HG03342 (cell line): ENCODE measurements around the gene TCFL5.

Experiments
- ATAC-seq: cut with Tn5 transposase; IDR thresholded peaks from one replicate; pipeline ENCODE4 v1.9.1; 2021; ENCODE audit warnings: mild to moderate bottlenecking, moderate library complexity; ENCODE audit not compliant: unreplicated experiment

Gene TCFL5

GRCh38 chr20:62837790-62838127 lies 23.9 kb downstream of the TCFL5 start:
- ATAC-seq: no peak

- no peak for ATAC-seq
These were observed 24.6 kb downstream of the TCFL5 start for GRCh38 chr20:62836967-62837490.

GRCh38 chr20:62835931-62836861 lies 25.4 kb downstream of the TCFL5 start:
- no peak for ATAC-seq

GRCh38 chr20:62834967-62835730 lies 26.5 kb downstream of the TCFL5 start:
- no peak for ATAC-seq

GRCh38 chr20:62832951-62833391 lies 28.7 kb downstream of the TCFL5 start:
- no peak for ATAC-seq

- ATAC-seq: no peak
These were observed 29.3 kb downstream of the TCFL5 start for GRCh38 chr20:62832212-62832922.

GRCh38 chr20:62831854-62832211 lies 29.8 kb downstream of the TCFL5 start:
- no peak for ATAC-seq

GRCh38 chr20:62831361-62831788 lies 30.2 kb downstream of the TCFL5 start:
- no peak for ATAC-seq

GRCh38 chr20:62830821-62831220 lies 30.8 kb downstream of the TCFL5 start:
- no peak for ATAC-seq

- no peak for ATAC-seq
These were observed 31.4 kb downstream of the TCFL5 start for GRCh38 chr20:62830251-62830650.

GRCh38 chr20:62829231-62830230 lies 32.1 kb downstream of the TCFL5 start:
- ATAC-seq: no peak

- no peak for ATAC-seq
These were observed 33.0 kb downstream of the TCFL5 start for GRCh38 chr20:62828511-62829230.

- no peak for ATAC-seq
These were observed 33.6 kb downstream of the TCFL5 start for GRCh38 chr20:62828051-62828450.

- no peak for ATAC-seq
These were observed 34.1 kb downstream of the TCFL5 start for GRCh38 chr20:62827311-62828038.

- ATAC-seq: no peak
These were observed 34.8 kb downstream of the TCFL5 start for GRCh38 chr20:62826646-62827310.

GRCh38 chr20:62825986-62826645 lies 35.5 kb downstream of the TCFL5 start:
- ATAC-seq: no peak

- no peak for ATAC-seq
These were observed 36.2 kb downstream of the TCFL5 start for GRCh38 chr20:62825333-62825985.
